Effector memory CD4-positive, alpha-beta T cell (primary cell): ENCODE measurements around the gene NCOR2.

Source experiments
- DNase-seq, 3 donors: peaks; one replicate each; pipeline ENCODE4 v3.0.0-alpha.2; 2020
- H3K27ac ChIP-seq: 2 replicates; pipeline ENCODE4 v1.7.0; 2013; ENCODE audit warnings: mild to moderate bottlenecking, low read length, moderate library complexity; ENCODE audit not compliant: insufficient read depth, poor library complexity, severe bottlenecking
- H3K27me3 ChIP-seq: replicated peaks from 2 replicates; pipeline ENCODE4 v1.7.0; 2013; ENCODE audit warnings: mild to moderate bottlenecking, low read length; ENCODE audit not compliant: insufficient read depth, control insufficient read depth, poor library complexity, severe bottlenecking
- H3K36me3 ChIP-seq: 2 replicates; pipeline ENCODE4 v1.7.0; 2013; ENCODE audit warnings: mild to moderate bottlenecking, low read length, moderate library complexity; ENCODE audit not compliant: control insufficient read depth, insufficient read depth
- H3K4me1 ChIP-seq: 2 replicates; pipeline ENCODE4 v1.7.0; 2013; ENCODE audit warnings: low read length, mild to moderate bottlenecking; ENCODE audit not compliant: control insufficient read depth, insufficient read depth, poor library complexity, severe bottlenecking
- H3K4me3 ChIP-seq: 2 replicates; pipeline ENCODE4 v1.7.0; 2013; ENCODE audit warnings: low read length, low read depth, mild to moderate bottlenecking; ENCODE audit not compliant: insufficient read depth, poor library complexity, severe bottlenecking
- H3K9me3 ChIP-seq: 2 replicates; pipeline ENCODE4 v1.7.0; 2013; ENCODE audit warnings: mild to moderate bottlenecking, low read length, moderate library complexity; ENCODE audit not compliant: control insufficient read depth

The NCOR2 gene

GRCh38 chr12:124553862-124554428 is 13.5 kb downstream of the NCOR2 start:
- H3K27ac ChIP-seq: no peak overlapping the region
- no peak for DNase-seq
- no peaks in the 10 kb centered on the region for H3K9me3 ChIP-seq
- peaks cover 20% of the 10 kb centered on the region for H3K4me1 ChIP-seq
- no peak overlapping the region for H3K4me3 ChIP-seq
- H3K27me3 ChIP-seq: no peaks in the 10 kb centered on the region
- no peaks in the 10 kb centered on the region for H3K36me3 ChIP-seq

GRCh38 chr12:124551268-124552144 is 15.9 kb downstream of the NCOR2 start:
- Histone ChIP-seq H3K4me3 (no peak overlapping the region), H3K27ac (no peak overlapping the region), H3K36me3 (no peaks in the 10 kb centered on the region), H3K9me3 (no peaks in the 10 kb centered on the region), H3K27me3 (no peaks in the 10 kb centered on the region), H3K4me1 (peaks cover 22% of the 10 kb centered on the region)
- DNase-seq: no peak

GRCh38 chr12:124550123-124551089 is 17.0 kb downstream of the NCOR2 start:
- H3K4me1 ChIP-seq: peaks cover 30% of the 10 kb centered on the region
- no peak overlapping the region for H3K4me3 ChIP-seq
- no peaks in the 10 kb centered on the region for H3K27me3 ChIP-seq
- H3K36me3 ChIP-seq: no peaks in the 10 kb centered on the region
- H3K9me3 ChIP-seq: no peaks in the 10 kb centered on the region
- H3K27ac ChIP-seq: no peak overlapping the region
- DNase-seq: no peak

- Histone ChIP-seq H3K4me1 (peaks cover 29% of the 10 kb centered on the region), H3K27ac (no peak overlapping the region), H3K4me3 (no peak overlapping the region), H3K9me3 (no peaks in the 10 kb centered on the region), H3K36me3 (no peaks in the 10 kb centered on the region), H3K27me3 (no peaks in the 10 kb centered on the region)
- no peak for DNase-seq
These were observed 17.8 kb downstream of the NCOR2 start for GRCh38 chr12:124549629-124550028.

- Histone ChIP-seq H3K27me3 (no peaks in the 10 kb centered on the region), H3K4me3 (no peak overlapping the region), H3K4me1 (peaks cover 30% of the 10 kb centered on the region), H3K36me3 (no peaks in the 10 kb centered on the region), H3K27ac (no peak overlapping the region), H3K9me3 (no peaks in the 10 kb centered on the region)
- no peak for DNase-seq
These were observed 18.5 kb downstream of the NCOR2 start for GRCh38 chr12:124548854-124549378.

- H3K36me3 ChIP-seq: no peaks in the 10 kb centered on the region
- no peak for DNase-seq
- H3K9me3 ChIP-seq: no peaks in the 10 kb centered on the region
- H3K4me3 ChIP-seq: no peak overlapping the region
- peaks cover 37% of the 10 kb centered on the region for H3K4me1 ChIP-seq
- no peaks in the 10 kb centered on the region for H3K27me3 ChIP-seq
- no peak overlapping the region for H3K27ac ChIP-seq
These were observed 19.8 kb downstream of the NCOR2 start for GRCh38 chr12:124547626-124548025.

GRCh38 chr12:124545508-124546418 is 21.6 kb downstream of the NCOR2 start:
- H3K4me3 ChIP-seq: peak overlapping the region; percentile 3
- no peaks in the 10 kb centered on the region for H3K27me3 ChIP-seq
- H3K4me1 ChIP-seq: peaks cover 45% of the 10 kb centered on the region
- H3K36me3 ChIP-seq: no peaks in the 10 kb centered on the region
- DNase-seq: no peak
- no peak overlapping the region for H3K27ac ChIP-seq
- no peaks in the 10 kb centered on the region for H3K9me3 ChIP-seq

GRCh38 chr12:124544983-124545382 is 22.4 kb downstream of the NCOR2 start:
- peaks cover 42% of the 10 kb centered on the region for H3K4me1 ChIP-seq
- H3K4me3 ChIP-seq: no peak overlapping the region
- H3K27ac ChIP-seq: no peak overlapping the region
- H3K9me3 ChIP-seq: no peaks in the 10 kb centered on the region
- no peak for DNase-seq
- no peaks in the 10 kb centered on the region for H3K27me3 ChIP-seq
- H3K36me3 ChIP-seq: no peaks in the 10 kb centered on the region
